Measurements from ENCODE around the gene DYSF.

- TF ChIP-seq ZNF18 (tag by site-specific recombination; IDR thresholded peaks at IDR 0.05) (no peak), SP2 (tag by site-specific recombination; IDR thresholded peaks at IDR 0.05) (no peak), TCF7L2 (IDR thresholded peaks at IDR 0.05; ENCODE audit: borderline replicate concordance, low read depth, low read length) (no peak), YY1 (tag by site-specific recombination; IDR thresholded peaks at IDR 0.05) (no peak), ZNF660 (tag by site-specific recombination; IDR thresholded peaks at IDR 0.05) (no peak)
- TF ChIP-seq, protein P1, sequence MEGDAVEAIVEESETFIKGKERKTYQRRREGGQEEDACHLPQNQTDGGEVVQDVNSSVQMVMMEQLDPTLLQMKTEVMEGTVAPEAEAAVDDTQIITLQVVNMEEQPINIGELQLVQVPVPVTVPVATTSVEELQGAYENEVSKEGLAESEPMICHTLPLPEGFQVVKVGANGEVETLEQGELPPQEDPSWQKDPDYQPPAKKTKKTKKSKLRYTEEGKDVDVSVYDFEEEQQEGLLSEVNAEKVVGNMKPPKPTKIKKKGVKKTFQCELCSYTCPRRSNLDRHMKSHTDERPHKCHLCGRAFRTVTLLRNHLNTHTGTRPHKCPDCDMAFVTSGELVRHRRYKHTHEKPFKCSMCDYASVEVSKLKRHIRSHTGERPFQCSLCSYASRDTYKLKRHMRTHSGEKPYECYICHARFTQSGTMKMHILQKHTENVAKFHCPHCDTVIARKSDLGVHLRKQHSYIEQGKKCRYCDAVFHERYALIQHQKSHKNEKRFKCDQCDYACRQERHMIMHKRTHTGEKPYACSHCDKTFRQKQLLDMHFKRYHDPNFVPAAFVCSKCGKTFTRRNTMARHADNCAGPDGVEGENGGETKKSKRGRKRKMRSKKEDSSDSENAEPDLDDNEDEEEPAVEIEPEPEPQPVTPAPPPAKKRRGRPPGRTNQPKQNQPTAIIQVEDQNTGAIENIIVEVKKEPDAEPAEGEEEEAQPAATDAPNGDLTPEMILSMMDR (tag by site-specific recombination; IDR thresholded peaks at IDR 0.05) = no peak
Observed at GRCh38 chr2:71581026-71581425, 127.7 kb downstream of the DYSF start.

All from HEK293 (cell line).